Right cardiac atrium (tissue), 5 donors: ENCODE results near the gene MRM3. TPM values are rescaled to one million over a fixed set of nuclear protein-coding genes. Genes with fewer than 3 reads are reported as not detected.
"Not testable (repeated sequence)": the region's sequence is repeated elsewhere in the genome, so short reads cannot be mapped to it uniquely, and the experiment has no call there.

ENCODE experiments used
- ATAC-seq, 2 donors: fragments of 200-7000 bp; cut with Tn5 transposase; one replicate each; pipeline versions ENCODE4 v1.8.0 to v1.9.1; 2020; ENCODE audit warnings: moderate library complexity in 2 of 2, mild to moderate bottlenecking in 1 of 2
- DNase-seq, 3 donors: peaks; one replicate each; pipeline ENCODE4 v3.0.0-alpha.2; 2020
- H3K27ac ChIP-seq: one replicate; pipeline ENCODE4 v1.5.1; 2013; ENCODE audit warnings: mild to moderate bottlenecking, low read length, control low read depth, moderate library complexity
- H3K27me3 ChIP-seq: one replicate; pipeline ENCODE4 v1.6.1; 2013; ENCODE audit not compliant: control insufficient read depth, insufficient read depth
- H3K4me1 ChIP-seq: one replicate; pipeline ENCODE4 v1.6.1; 2013; ENCODE audit warnings: low read length; ENCODE audit not compliant: control insufficient read depth, insufficient read depth
- H3K4me3 ChIP-seq: one replicate; pipeline ENCODE4 v1.5.1; 2013; ENCODE audit warnings: low read length, control low read depth
- H3K9me3 ChIP-seq: one replicate; pipeline ENCODE4 v1.6.1; 2013; ENCODE audit warnings: low read length; ENCODE audit not compliant: control insufficient read depth
- WGBS: extraction: QIAGEN DNeasy Blood & Tissue Kit; methylation state at CpG from one replicate; pipeline ENCODE4 v1.1.7; 2013; 5-methylcytosine and 5-hydroxymethylcytosine counted together
- intact Hi-C, 4 donors: fragments of 100-400 bp; cut with DNase I; formaldehyde crosslinking; loops; one replicate each; pipeline versions ENCODE4 v1.11.0 to v1.14.0; 2022 to 2023
- polyA plus RNA-seq: library from polyadenylated mRNA; stranded (reverse); fragments of 200-250 nt; gene quantifications from one replicate; pipeline ENCODE4 v1.2.3, GENCODE V29; 2013
- total RNA-seq, 4 donors: library from RNA; stranded (reverse); fragmentation: NEBNext Ultra II Directional; extraction: Animal tissue kit (Norgen Biotek cat#: 25700); gene quantifications; one replicate each; pipeline ENCODE4 v1.2.1, GENCODE V29; 2021
- donor health status: healthy with polysubstance abuse.
- donor health status: DM: no; HTN: yes; CAD: no.
- donor health status: DM: no; HTN: no; CAD: no.
- donor health status: DM: no; HTN: yes; CAD: no; lungs with severe emphysema.
- donor health status: DM: yes; HTN: yes; CAD: no.

MRM3 gene
- total and polyA plus RNA-seq, 5 donors = 15.6 to 20.0 (median 18.8) TPM

DNA sequence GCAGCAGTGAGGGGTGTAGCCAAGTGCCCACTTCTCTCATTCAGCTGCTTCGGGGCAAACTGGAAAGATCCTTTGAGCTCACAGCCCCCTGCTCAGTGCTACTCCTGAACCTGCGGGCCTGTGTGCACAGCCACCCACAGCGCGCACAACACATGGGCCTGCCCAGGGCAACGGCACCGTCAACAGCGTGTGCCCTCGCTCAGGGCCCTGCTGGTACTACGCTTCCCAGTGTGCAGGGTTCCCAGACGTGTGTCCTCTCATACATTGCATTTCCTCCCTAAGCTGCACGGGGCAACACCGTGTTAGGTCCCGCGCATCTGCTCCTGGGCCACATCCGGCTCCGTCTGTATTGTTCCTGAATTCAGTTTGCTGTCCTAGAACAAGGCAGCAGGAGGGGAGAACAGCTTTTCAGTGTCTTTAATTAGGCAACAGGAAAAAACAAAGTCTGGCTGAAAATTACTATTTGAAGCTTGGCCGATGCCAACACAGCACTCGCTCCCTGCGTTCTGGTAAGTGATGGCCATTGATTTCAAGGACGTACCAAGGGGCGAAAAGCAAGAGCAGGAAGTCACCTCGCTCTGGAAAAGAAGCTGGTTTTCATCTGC lies 15.2 kb downstream of the MRM3 start:
- intact Hi-C loops = loop anchor here in 2 of 4 donors (5.0 to 10.0 kb wide), 3 partner anchors 180 to 257 kb away; partner anchors contain the start of gene NXN (in 1 of the 2)
- no peak for ATAC-seq
- Histone ChIP-seq H3K4me1 (no peaks in the 10 kb centered on the region), H3K27ac (no peak overlapping the region), H3K9me3 (no peaks in the 10 kb centered on the region), H3K4me3 (no peak overlapping the region), H3K27me3 (no peaks in the 10 kb centered on the region)
- 75% methylated on average over 22 of the region's 22 CpGs for WGBS
- no peak for DNase-seq

DNA sequence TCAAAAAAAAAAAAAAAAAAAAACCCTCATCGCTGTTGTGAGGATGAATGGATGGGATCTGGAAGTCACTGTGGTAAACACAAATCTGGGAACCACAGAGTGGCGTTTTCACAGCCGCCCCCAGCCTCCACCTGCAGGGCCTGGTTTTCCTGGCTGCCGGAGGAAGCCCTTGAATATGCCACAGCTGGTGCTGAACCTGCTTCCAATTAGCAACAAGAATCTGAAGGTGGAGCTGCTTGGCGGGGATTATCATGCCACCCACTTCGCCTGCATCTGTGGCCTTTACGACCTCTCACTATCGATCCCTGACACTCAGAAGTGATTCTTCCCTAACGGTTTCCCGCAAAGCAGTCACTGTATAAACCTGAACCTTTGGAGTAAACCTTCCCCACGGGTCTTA lies 16.1 kb downstream of the MRM3 start:
- intact Hi-C loops = loop anchor here in 2 of 4 donors (5.0 to 10.0 kb wide), 3 partner anchors 179 to 257 kb away; partner anchors contain the start of gene NXN (in 1 of the 2)
- DNase-seq = no peak
- H3K9me3 ChIP-seq = no peaks in the 10 kb centered on the region
- ATAC-seq = no peak
- H3K4me3 ChIP-seq = no peak overlapping the region
- no peaks in the 10 kb centered on the region for H3K4me1 ChIP-seq
- no peaks in the 10 kb centered on the region for H3K27me3 ChIP-seq
- no peak overlapping the region for H3K27ac ChIP-seq
- WGBS = 80% methylated on average over 11 of the region's 11 CpGs

DNA sequence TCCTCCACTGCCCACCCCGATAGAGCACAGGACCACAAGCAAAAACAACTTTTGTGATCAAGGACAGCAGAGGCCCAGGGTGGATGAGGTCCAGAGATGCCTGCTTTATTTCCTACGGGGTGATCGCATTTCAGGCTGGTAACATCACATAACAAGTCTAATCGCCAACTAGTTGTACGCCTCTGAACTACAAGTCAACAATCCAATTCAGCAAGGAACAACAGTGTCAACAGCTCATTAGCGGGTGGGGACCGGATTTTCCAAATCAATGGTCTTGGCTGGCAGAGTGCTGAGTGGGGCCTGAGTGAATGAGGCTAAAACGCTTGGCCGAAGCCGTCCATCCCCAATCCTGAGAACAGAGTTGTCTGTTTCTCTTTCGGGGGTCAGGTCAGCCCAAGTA lies 17.1 kb downstream of the MRM3 start:
- WGBS = 88% methylated on average over 11 of the region's 11 CpGs
- DNase-seq (no peak), ATAC-seq (no peak)
- Histone ChIP-seq H3K4me3 (no peak overlapping the region), H3K27ac (no peak overlapping the region), H3K27me3 (no peaks in the 10 kb centered on the region), H3K4me1 (no peaks in the 10 kb centered on the region), H3K9me3 (no peaks in the 10 kb centered on the region)
- intact Hi-C loops = loop anchor here in 2 of 4 donors (5.0 to 10.0 kb wide), 3 partner anchors 178 to 256 kb away; partner anchors contain the start of gene NXN (in 1 of the 2)

DNA sequence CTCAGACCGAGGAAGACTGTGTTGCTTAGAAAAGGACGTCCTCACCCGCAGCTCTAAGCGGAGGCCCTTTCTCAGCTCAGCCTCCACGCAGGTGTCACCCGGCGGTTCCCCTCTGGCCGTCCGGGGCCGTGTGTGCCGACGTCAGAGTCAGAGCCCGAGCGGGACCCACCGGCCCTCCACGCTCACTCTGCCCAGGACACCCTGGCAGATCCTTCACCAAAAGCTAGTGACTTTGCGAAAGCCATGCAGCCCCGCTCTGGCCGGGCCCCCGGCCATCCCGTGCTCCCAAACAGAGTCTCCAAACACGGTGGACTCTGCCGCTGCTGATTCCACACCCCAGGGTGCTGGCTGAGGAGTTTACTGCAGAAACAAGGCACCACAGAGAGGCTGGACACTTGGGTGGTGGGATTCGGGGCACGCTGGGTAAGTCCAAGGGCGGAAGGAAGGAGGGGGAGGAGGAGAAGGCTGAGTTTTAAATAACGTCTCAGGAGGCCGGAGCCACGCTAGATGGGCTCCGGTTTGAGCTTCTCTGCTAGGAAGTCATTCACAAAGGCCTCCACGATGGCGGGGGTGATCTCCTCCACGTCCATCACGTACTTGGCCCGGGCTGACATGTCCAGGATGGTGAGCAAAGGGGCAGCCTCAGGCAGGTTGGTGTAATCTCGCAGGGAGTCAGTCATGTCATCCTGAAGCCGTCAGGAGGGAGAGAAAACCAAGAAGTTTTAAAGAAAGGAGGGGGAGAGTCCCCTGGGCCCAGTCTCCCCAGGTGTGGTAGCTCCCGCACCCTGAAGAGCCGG lies 18.5 kb downstream of the MRM3 start:
- DNase-seq = no peak
- 91% methylated on average over 39 of the region's 39 CpGs for WGBS
- no peak overlapping the region for H3K27ac ChIP-seq
- H3K27me3 ChIP-seq = no peaks in the 10 kb centered on the region
- no peaks in the 10 kb centered on the region for H3K9me3 ChIP-seq
- intact Hi-C loops = no loop called here
- no peaks in the 10 kb centered on the region for H3K4me1 ChIP-seq
- H3K4me3 ChIP-seq = no peak overlapping the region
- no peak for ATAC-seq

DNA sequence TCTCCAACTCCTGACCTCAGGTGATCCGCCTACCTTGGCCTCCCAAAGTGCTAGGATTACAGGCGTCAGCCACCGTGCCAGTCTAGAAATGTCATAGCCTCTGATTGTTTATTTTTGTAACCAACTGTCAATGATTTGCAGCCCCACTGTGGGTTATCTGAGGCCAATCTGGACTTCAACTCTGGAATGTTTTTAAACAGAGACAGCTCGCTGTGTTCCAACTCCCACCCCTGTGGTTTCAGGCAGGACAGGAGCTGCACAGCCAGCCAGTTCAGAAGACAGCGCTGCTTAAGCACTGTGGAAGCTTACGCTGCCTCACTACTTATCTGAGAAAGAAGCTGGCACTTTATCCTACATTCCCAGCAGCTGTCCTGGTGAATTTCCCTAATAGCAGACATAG lies 19.5 kb downstream of the MRM3 start:
- 83% methylated on average over 6 of the region's 6 CpGs for WGBS
- DNase-seq (no peak), ATAC-seq (no peak)
- H3K27ac ChIP-seq = no peak overlapping the region
- intact Hi-C loops = no loop called here
- H3K27me3 ChIP-seq = no peaks in the 10 kb centered on the region
- no peaks in the 10 kb centered on the region for H3K9me3 ChIP-seq
- H3K4me3 ChIP-seq = no peak overlapping the region
- H3K4me1 ChIP-seq = no peaks in the 10 kb centered on the region

DNA sequence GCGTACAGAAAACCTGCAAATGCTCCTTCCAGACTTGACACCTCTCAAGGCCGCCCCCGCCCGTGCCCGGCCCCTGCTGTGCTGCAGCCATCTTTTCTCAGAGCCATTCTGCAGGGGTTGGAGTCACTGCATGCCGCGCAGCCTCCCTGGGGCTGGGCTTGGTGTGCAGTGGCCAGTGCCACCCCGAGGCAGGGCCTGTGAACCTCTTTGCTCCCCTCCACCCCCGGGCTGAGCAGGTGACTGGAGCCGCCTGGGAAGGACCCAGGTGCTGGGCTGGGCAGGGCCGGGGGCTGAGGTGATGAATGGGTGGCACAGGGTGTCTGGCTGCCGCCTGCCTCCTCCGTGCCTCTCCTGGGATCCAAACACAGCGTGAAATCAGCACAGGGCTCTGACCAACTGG lies 20.3 kb downstream of the MRM3 start:
- H3K27ac ChIP-seq = no peak overlapping the region
- H3K27me3 ChIP-seq = no peaks in the 10 kb centered on the region
- WGBS = 94% methylated on average over 14 of the region's 14 CpGs
- no peaks in the 10 kb centered on the region for H3K9me3 ChIP-seq
- no peak for DNase-seq
- no peak overlapping the region for H3K4me3 ChIP-seq
- no peaks in the 10 kb centered on the region for H3K4me1 ChIP-seq
- intact Hi-C loops = no loop called here
- peak in 1 of 2 donors; percentile 18 for ATAC-seq

DNA sequence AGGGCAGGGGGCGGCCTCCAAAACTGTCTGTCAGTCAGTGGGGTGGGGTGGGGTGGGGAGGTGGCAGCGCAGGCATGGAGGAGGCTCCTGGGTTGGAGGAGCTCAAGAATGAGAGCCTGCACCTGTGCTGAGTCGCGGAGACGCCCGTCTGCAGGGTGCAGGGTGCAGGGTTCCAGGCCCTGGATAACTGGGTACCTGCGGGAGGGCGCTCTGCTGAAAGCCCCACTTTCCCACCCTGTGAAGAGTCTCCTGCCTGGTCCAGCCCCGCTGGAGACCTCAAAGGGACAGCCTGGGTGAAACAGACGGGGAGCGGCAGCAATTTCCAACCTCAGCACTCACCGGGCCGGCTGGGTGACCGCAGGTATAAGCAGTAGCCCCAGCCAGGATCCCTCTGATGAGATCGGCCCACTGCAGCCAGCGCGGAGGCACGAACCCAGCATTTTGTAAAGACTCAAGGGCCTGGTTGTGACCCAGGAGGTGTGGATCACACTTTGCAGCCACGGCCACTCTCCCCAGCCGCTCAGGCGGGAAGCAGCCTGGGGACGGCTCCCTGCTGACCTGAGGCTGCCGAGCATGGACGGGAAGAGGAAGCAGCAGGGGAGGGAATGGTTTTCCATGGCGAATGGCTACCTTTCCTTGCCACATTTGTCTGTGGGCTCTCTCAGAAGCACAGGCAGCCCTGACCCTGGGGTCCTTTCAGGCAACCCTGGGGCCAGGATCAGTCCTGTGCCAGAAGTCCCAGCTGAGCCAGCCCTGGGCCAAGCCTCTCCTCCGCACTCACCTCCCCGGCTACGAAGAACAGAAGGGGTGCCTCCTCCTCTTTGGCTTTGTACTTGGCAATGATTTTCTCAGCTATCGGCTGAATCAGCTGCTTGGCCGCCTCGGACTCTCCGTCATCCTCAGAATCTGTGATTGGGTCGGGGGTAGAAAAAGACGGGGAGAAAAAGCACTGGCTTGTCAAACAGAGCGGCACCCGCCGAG lies 21.0 kb downstream of the MRM3 start:
- ATAC-seq (no peak), DNase-seq (no peak)
- intact Hi-C loops = no loop called here
- Histone ChIP-seq H3K9me3 (no peaks in the 10 kb centered on the region), H3K4me1 (no peaks in the 10 kb centered on the region), H3K4me3 (no peak overlapping the region), H3K27me3 (no peaks in the 10 kb centered on the region), H3K27ac (no peak overlapping the region)
- WGBS = 91% methylated on average over 37 of the region's 37 CpGs

DNA sequence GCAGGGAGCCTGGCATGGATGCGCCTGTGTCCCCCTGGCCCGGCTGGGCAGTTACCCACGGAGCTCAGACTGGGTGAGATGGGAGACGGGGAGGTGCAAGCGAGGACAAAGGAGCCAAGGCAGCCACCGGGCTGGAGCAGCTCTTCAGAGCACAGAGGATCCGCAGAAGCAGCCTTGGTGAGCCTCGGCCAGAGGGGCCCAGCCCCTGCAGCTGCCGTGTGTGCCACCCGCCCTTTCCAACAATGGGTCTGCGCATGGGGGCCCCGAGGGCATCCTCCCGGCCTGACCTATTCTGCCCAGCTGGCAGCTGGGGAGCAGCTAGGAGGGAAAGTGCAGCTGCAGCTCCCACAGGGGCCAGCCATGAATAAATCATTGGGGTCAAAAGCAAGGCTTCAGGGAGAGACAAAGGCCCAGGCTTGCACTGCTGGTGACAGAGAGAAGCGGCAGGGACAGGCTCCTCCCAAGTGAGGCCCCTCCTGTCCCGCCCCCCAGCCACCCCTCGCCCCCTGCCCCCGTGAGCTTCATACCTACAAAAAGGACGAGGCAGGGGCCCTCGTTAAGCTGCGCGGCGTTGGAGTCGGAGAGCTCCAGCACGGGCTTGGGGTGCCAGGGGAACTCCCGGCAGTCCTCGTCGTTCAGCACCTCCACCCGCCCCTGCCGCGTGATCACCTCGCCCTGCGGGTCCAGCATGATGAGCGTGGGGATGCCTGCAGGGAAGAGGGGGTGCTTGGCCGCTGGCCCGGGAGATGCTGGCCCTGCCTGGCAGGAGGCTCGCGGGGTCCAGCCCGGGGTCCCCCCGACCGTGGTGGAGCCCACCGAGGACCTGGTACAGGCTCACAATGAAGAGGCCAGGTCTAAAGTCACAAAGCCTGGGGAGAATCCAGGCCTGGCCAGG lies 22.6 kb downstream of the MRM3 start:
- ATAC-seq (no peak), DNase-seq (no peak)
- H3K4me3 ChIP-seq = no peak overlapping the region
- intact Hi-C loops = no loop called here
- no peaks in the 10 kb centered on the region for H3K9me3 ChIP-seq
- no peak overlapping the region for H3K27ac ChIP-seq
- no peaks in the 10 kb centered on the region for H3K4me1 ChIP-seq
- WGBS = 93% methylated on average over 41 of the region's 41 CpGs
- H3K27me3 ChIP-seq = no peaks in the 10 kb centered on the region

DNA sequence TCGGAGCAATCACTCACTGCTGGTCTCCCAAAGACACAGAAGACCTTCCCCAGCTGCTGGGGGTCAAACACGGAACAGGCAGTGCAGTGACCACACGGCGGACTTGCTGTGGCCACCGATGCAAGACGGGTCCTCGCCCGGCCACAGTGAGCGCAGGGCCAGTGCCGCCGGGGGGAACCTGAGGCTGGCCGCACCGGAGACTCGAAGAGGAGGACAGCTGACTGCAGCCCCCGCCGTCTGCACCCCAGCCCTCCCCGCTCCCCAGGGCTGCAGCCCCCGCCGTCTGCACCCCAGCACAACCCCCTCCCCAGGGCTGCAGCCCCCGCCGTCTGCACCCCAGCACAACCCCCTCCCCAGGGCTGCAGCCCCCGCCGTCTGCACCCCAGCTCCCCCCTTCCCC lies 23.7 kb downstream of the MRM3 start:
- DNase-seq, H3K27me3 ChIP-seq, H3K4me3 ChIP-seq, ATAC-seq, H3K27ac ChIP-seq, H3K9me3 ChIP-seq, intact Hi-C loops, H3K4me1 ChIP-seq: not testable (repeated sequence)
- WGBS = 93% methylated on average over 23 of the region's 23 CpGs

DNA sequence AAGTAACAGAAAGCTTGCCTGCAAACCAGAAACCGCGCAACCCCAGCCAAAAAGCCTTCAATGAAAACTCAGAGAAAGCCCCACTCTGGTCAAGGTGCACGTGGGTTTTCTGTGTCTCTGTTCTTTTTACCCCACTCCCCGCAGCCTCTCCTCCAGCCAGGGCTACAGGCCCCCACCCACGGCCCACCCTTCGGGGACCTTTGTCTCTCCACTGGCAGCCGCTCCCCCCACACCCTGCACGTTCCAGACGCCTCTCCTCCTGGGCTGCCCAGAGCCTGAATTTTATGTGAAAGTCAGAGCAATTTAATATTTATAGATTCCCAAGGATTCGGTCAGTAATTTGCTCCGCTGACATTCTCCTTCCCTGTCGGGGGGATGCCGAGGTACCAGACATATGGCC lies 24.2 kb downstream of the MRM3 start:
- no peaks in the 10 kb centered on the region for H3K27me3 ChIP-seq
- H3K9me3 ChIP-seq = no peaks in the 10 kb centered on the region
- 82% methylated on average over 13 of the region's 13 CpGs for WGBS
- H3K4me1 ChIP-seq = no peaks in the 10 kb centered on the region
- DNase-seq (no peak), ATAC-seq (no peak)
- intact Hi-C loops = no loop called here
- no peak overlapping the region for H3K4me3 ChIP-seq
- no peak overlapping the region for H3K27ac ChIP-seq
